Keratinocyte (primary cell): ENCODE data around the gene ACTA2.

Experiments used
- CTCF ChIP-seq, 3 experiments: IDR thresholded peaks in 1 of 3; conservative IDR thresholded peaks in 1 of 3; optimal IDR thresholded peaks in 1 of 3; 2 replicates in 2 of 3; 3 replicates in 1 of 3; pipeline versions ENCODE3 to v1.5.1; 2011; ENCODE audit warnings: low read length in 3 of 3, mild to moderate bottlenecking in 3 of 3, moderate library complexity in 2 of 3, control low read depth in 1 of 3, inconsistent platforms in 1 of 3; ENCODE audit not compliant: insufficient read depth in 2 of 3; ENCODE audit errors: extremely low read depth in 1 of 3
- EZH2 ChIP-seq: IDR thresholded peaks from one replicate; pipeline ENCODE4 v1.6.1; 2012; ENCODE audit warnings: inconsistent platforms, mild to moderate bottlenecking, low read length, moderate library complexity

- TF ChIP-seq CTCF (optimal IDR thresholded peaks at IDR 0.05 in 1 of 3, IDR thresholded peaks at IDR 0.05 in 1 of 3, conservative IDR thresholded peaks at IDR 0.05 in 1 of 3; ENCODE audit: extremely low read depth in 1 of 3, insufficient read depth in 2 of 3, low read length in 3 of 3) = no peak
- no peak for TF ChIP-seq EZH2
Measured at GRCh38 chr10:88901984-88902789, 50.4 kb downstream of the ACTA2 start.
